Kidney (tissue), 14 donors: ENCODE measurements around the gene NRG3. TPM values are rescaled to one million over a fixed set of nuclear protein-coding genes. Genes with fewer than 3 reads are reported as not detected.

ENCODE experiments used
- DNase-seq, 5 donors: peaks; one replicate each; pipeline ENCODE4 v3.0.0-alpha.2; 2013 to 2020
- FAIRE-seq: peaks from 2 replicates; lab custom pipeline; 2012; peaks lifted over from hg19 to GRCh38; lab: Jason Lieb, UNC
- H3K27ac ChIP-seq, 2 donors: one replicate each; pipeline ENCODE4 v1.7.0; 2013; ENCODE audit warnings: low read depth in 2 of 2, low read length in 2 of 2, inconsistent platforms in 1 of 2
- H3K27me3 ChIP-seq: one replicate; pipeline ENCODE4 v1.7.1; 2013; ENCODE audit warnings: low read length, inconsistent platforms; ENCODE audit not compliant: control insufficient read depth, insufficient read depth
- H3K36me3 ChIP-seq, 3 donors: one replicate each; pipeline versions ENCODE4 v1.7.0 to v1.7.1; 2013; ENCODE audit warnings: low read length in 3 of 3, control low read depth in 1 of 3, inconsistent platforms in 1 of 3; ENCODE audit not compliant: insufficient read depth in 3 of 3, control insufficient read depth in 2 of 3
- H3K4me1 ChIP-seq, 3 donors: one replicate each; pipeline versions ENCODE4 v1.7.0 to v1.7.1; 2013; ENCODE audit warnings: low read length in 3 of 3, inconsistent platforms in 1 of 3, low read depth in 1 of 3; ENCODE audit not compliant: control insufficient read depth in 2 of 3, insufficient read depth in 2 of 3
- H3K4me3 ChIP-seq, 3 donors: one replicate each; pipeline versions ENCODE4 v1.7.0 to v1.8.1; 2013; ENCODE audit warnings: low read length in 3 of 3, control low read depth in 1 of 3, inconsistent platforms in 1 of 3
- H3K9ac ChIP-seq, 3 donors: one replicate each; pipeline versions ENCODE4 v1.7.0 to v1.7.1; 2013; ENCODE audit warnings: low read length in 3 of 3, control low read depth in 1 of 3, inconsistent platforms in 1 of 3
- H3K9me3 ChIP-seq, 3 donors: one replicate each; pipeline versions ENCODE4 v1.7.0 to v1.7.1; 2013; ENCODE audit warnings: low read length in 3 of 3, control low read depth in 1 of 3, inconsistent platforms in 1 of 3; ENCODE audit not compliant: control insufficient read depth in 2 of 3, insufficient read depth in 1 of 3
- intact Hi-C: fragments of 100-400 bp; cut with DNase I; formaldehyde crosslinking; loops from one replicate; pipeline ENCODE4 v1.11.1; 2022
- polyA plus RNA-seq: library from polyadenylated mRNA; stranded (reverse); fragments of 350-450 nt; fragmentation: Illumina TruSeq; extraction: RNeasy Lipid Tissue Mini Kit (QIAGEN cat#74804); gene quantifications from one replicate; pipeline ENCODE4 v1.2.3, GENCODE V29; 2014; ENCODE audit warnings: low read depth, low replicate concordance; ENCODE audit not compliant: insufficient read depth
- total RNA-seq: library from RNA; stranded (reverse); fragmentation: NEBNext Ultra II Directional; extraction: Animal tissue kit (Norgen Biotek cat#: 25700); gene quantifications from one replicate; pipeline ENCODE4 v1.2.1, GENCODE V29; 2021
- TF ChIP-seq, protein P1 (sequence below): IDR thresholded peaks from 3 replicates; pipeline ENCODE4 v1.5.1; 2012; ENCODE audit warnings: mild to moderate bottlenecking, moderate library complexity, borderline replicate concordance; ENCODE audit not compliant: insufficient read depth; ENCODE audit errors: extremely low read depth
- donor health status: control.
- donor health status: control.
- donor health status: control.
- donor health status: control.
- donor health status: control.
- donor health status: DM: yes; HTN: yes; CAD: no.
- donor health status: Normal renal cell carcinoma (clear cell type).

Gene NRG3
- total and polyA plus RNA-seq, 2 donors from 2014 or later, result 0.62 to 5.4 TPM

- DNase-seq, result no peak
- H3K27ac ChIP-seq, result no peak overlapping the region
Observed at GRCh38 chr10:82938331-82938730, 1063.3 kb downstream of the NRG3 start.

GRCh38 chr10:82942286-82943099, 1067.5 kb downstream of the NRG3 start:
- no peak overlapping the region for H3K4me3 ChIP-seq
- no peak for FAIRE-seq
- DNase-seq, result peak in 3 of 5 donors; percentile 19 to 86 (median 39)
- no peak overlapping the region for H3K27ac ChIP-seq
- no peaks in the 10 kb centered on the region for H3K36me3 ChIP-seq
- H3K4me1 ChIP-seq, result no peaks in the 10 kb centered on the region
- intact Hi-C loops, result no loop called here
- H3K27me3 ChIP-seq, result no peaks in the 10 kb centered on the region
- TF ChIP-seq, protein P1, sequence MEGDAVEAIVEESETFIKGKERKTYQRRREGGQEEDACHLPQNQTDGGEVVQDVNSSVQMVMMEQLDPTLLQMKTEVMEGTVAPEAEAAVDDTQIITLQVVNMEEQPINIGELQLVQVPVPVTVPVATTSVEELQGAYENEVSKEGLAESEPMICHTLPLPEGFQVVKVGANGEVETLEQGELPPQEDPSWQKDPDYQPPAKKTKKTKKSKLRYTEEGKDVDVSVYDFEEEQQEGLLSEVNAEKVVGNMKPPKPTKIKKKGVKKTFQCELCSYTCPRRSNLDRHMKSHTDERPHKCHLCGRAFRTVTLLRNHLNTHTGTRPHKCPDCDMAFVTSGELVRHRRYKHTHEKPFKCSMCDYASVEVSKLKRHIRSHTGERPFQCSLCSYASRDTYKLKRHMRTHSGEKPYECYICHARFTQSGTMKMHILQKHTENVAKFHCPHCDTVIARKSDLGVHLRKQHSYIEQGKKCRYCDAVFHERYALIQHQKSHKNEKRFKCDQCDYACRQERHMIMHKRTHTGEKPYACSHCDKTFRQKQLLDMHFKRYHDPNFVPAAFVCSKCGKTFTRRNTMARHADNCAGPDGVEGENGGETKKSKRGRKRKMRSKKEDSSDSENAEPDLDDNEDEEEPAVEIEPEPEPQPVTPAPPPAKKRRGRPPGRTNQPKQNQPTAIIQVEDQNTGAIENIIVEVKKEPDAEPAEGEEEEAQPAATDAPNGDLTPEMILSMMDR, result no peak
- peaks cover 0 to 2% (median 0%) of the 10 kb centered on the region in 3 donors for H3K9me3 ChIP-seq
- no peak overlapping the region for H3K9ac ChIP-seq

More at GRCh38 chr10:82938331-82938730, 1063.3 kb downstream of the NRG3 start:
- Histone ChIP-seq H3K36me3 (no peaks in the 10 kb centered on the region), H3K4me3 (no peak overlapping the region), H3K4me1 (no peaks in the 10 kb centered on the region), H3K27me3 (no peaks in the 10 kb centered on the region), H3K9me3 (no peaks in the 10 kb centered on the region), H3K9ac (no peak overlapping the region)
- no peak for FAIRE-seq
- TF ChIP-seq, protein P1, result no peak
- intact Hi-C loops, result no loop called here

DNA sequence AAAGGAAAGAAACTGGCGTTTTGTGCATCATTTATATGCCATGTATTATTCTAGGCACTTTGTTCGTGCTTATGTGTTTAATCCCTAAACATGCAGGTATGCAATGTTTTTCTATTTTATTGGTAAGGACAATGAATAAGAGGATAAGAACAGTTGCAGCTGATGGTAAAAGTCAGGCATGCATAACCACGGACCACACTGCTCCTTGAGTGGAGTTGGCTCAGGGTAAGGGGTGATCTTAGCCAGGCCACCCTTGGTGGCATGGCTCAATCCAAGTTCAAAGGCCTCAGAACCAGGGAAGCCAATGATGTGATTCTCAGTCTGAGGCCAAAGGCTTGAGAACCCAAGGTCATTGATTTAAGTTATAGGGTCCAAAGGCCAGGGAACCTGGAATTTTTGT, 1068.1 kb downstream of the NRG3 start:
- no peaks in the 10 kb centered on the region for H3K27me3 ChIP-seq
- DNase-seq, result no peak
- no peaks in the 10 kb centered on the region for H3K36me3 ChIP-seq
- H3K9ac ChIP-seq, result no peak overlapping the region
- intact Hi-C loops, result no loop called here
- no peaks in the 10 kb centered on the region for H3K4me1 ChIP-seq
- H3K27ac ChIP-seq, result no peak overlapping the region
- no peak for FAIRE-seq
- H3K4me3 ChIP-seq, result no peak overlapping the region
- TF ChIP-seq, protein P1, result no peak
- H3K9me3 ChIP-seq, result peaks cover 0 to 2% (median 0%) of the 10 kb centered on the region in 3 donors
